Hepatocyte (in vitro differentiated cells): ENCODE results near the gene KRT77. TPM values are rescaled to one million over a fixed set of nuclear protein-coding genes. Genes with fewer than 3 reads are reported as not detected.

Experiments used
- DNase-seq: peaks from one replicate; pipeline ENCODE4 v3.0.0-alpha.2; 2016; ENCODE audit warnings: low spot score
- H2AFZ ChIP-seq: fragments of 200-600 bp; sonication (generic); 2 replicates; pipeline ENCODE4 v1.6.0; 2016; ENCODE audit warnings: antibody characterized with exemption, mild to moderate bottlenecking
- H3K27ac ChIP-seq: fragments of 200-600 bp; sonication (generic); 2 replicates; pipeline ENCODE4 v1.5.1; 2016; ENCODE audit warnings: mild to moderate bottlenecking
- H3K27me3 ChIP-seq: fragments of 200-600 bp; sonication (generic); 2 replicates; pipeline ENCODE4 v1.6.1; 2016
- H3K36me3 ChIP-seq: fragments of 200-600 bp; sonication (generic); replicated peaks from 2 replicates; pipeline ENCODE4 v1.5.1; 2016; ENCODE audit warnings: low read depth; ENCODE audit not compliant: insufficient read depth
- H3K4me1 ChIP-seq: fragments of 200-600 bp; sonication (generic); 2 replicates; pipeline ENCODE4 v1.5.1; 2016; ENCODE audit warnings: mild to moderate bottlenecking, moderate library complexity; ENCODE audit not compliant: insufficient read depth
- H3K4me2 ChIP-seq: fragments of 200-600 bp; sonication (generic); 2 replicates; pipeline ENCODE4 v1.6.0; 2016
- H3K4me3 ChIP-seq: fragments of 200-600 bp; sonication (generic); 2 replicates; pipeline ENCODE4 v1.5.1; 2016; ENCODE audit warnings: mild to moderate bottlenecking
- H3K79me2 ChIP-seq: fragments of 200-600 bp; sonication (generic); 2 replicates; pipeline ENCODE4 v1.6.0; 2017; ENCODE audit warnings: mild to moderate bottlenecking
- H3K9me2 ChIP-seq: fragments of 200-600 bp; sonication (generic); replicated peaks from 2 replicates; pipeline ENCODE4 v1.6.0; 2017; ENCODE audit warnings: mild to moderate bottlenecking; ENCODE audit not compliant: insufficient read depth
- H3K9me3 ChIP-seq: fragments of 200-600 bp; sonication (generic); 2 replicates; pipeline ENCODE4 v1.5.1; 2016; ENCODE audit warnings: low read depth, mild to moderate bottlenecking
- H4K20me1 ChIP-seq: fragments of 200-600 bp; sonication (generic); 2 replicates; pipeline ENCODE4 v1.6.0; 2016; ENCODE audit warnings: mild to moderate bottlenecking; ENCODE audit not compliant: insufficient read depth, poor library complexity, severe bottlenecking
- CTCF ChIP-seq: fragments of 200-600 bp; sonication (generic); IDR thresholded peaks from 2 replicates; pipeline ENCODE4 v1.5.1; 2016; ENCODE audit warnings: antibody characterized with exemption, mild to moderate bottlenecking; ENCODE audit not compliant: poor library complexity
- EZH2 ChIP-seq: fragments of 200-600 bp; sonication (generic); IDR thresholded peaks from 2 replicates; pipeline ENCODE4 v1.6.1; 2016; ENCODE audit warnings: antibody characterized with exemption, mild to moderate bottlenecking, borderline replicate concordance
- EZH2phosphoT487 ChIP-seq: fragments of 200-600 bp; sonication (generic); IDR thresholded peaks from one replicate; pipeline ENCODE4 v1.6.1; 2018; ENCODE audit warnings: antibody characterized with exemption, mild to moderate bottlenecking, low read depth, moderate library complexity; ENCODE audit not compliant: unreplicated experiment, severe bottlenecking
- WGBS: methylation state at CpG from one replicate; pipeline ENCODE4 v1.1.6; 2016; ENCODE audit warnings: low lambda C conversion rate; ENCODE audit errors: missing lambda C conversion rate; 5-methylcytosine and 5-hydroxymethylcytosine counted together
- polyA plus RNA-seq: library from polyadenylated mRNA; unstranded; fragments of >200 nt; fragmentation: Nextera tagmentation; extraction: Ambion mirVana; gene quantifications from 2 replicates; pipeline ENCODE4 v1.2.1, GENCODE V29; 2016
- total RNA-seq: library from RNA; depleted of rRNA; stranded (reverse); fragments of >200 nt; gene quantifications from 2 replicates; pipeline ENCODE4 v1.2.3, GENCODE V29; 2014

KRT77 gene
- total and polyA plus RNA-seq, 2 experiments from 2014 or later, result not detected

DNA sequence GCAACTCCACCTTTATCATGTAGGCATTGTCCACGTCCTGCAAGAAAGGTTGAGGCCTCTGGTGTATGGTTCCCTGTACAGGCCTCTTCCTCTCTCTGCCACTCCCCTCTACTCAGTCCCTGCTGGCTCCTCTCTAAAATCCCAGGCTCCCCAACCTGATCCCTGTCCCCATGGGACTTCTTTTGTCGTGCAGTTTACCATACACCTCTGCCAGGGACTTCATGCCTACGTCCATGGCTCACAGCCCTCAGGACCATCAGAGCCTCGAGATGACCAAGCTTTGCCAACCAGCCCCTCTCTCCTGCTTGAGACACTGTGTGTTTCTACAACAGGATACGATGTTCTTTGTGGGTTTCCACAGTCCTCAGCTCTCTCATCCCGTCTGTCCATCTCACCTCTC, 54.3 kb downstream of the KRT77 start:
- no peaks in the 10 kb centered on the region for H4K20me1 ChIP-seq
- 83% methylated on average over 6 of the region's 6 CpGs for WGBS

GRCh38 chr12:52648012-52648550, 55.2 kb downstream of the KRT77 start:
- DNase-seq, result no peak
- Histone ChIP-seq H3K4me2 (no peak overlapping the region), H3K36me3 (no peaks in the 10 kb centered on the region), H3K4me3 (no peak overlapping the region), H3K4me1 (peaks cover 4% of the 10 kb centered on the region), H3K9me2 (no peaks in the 10 kb centered on the region), H2AFZ (no peak overlapping the region), H3K27me3 (peaks cover 4% of the 10 kb centered on the region), H4K20me1 (no peaks in the 10 kb centered on the region), H3K9me3 (no peaks in the 10 kb centered on the region), H3K27ac (no peak overlapping the region), H3K79me2 (no peaks in the 10 kb centered on the region)
- TF ChIP-seq CTCF (no peak), EZH2phosphoT487 (no peak), EZH2 (no peak)
- 88% methylated on average over 8 of the region's 8 CpGs for WGBS

More for the DNA sequence above, 54.3 kb downstream of the KRT77 start:
- Histone ChIP-seq H2AFZ (no peak overlapping the region), H3K27me3 (peaks cover 4% of the 10 kb centered on the region), H3K4me2 (no peak overlapping the region), H3K4me1 (peaks cover 4% of the 10 kb centered on the region), H3K27ac (no peak overlapping the region), H3K79me2 (no peaks in the 10 kb centered on the region), H3K36me3 (no peaks in the 10 kb centered on the region), H3K4me3 (no peak overlapping the region), H3K9me3 (no peaks in the 10 kb centered on the region), H3K9me2 (no peaks in the 10 kb centered on the region)
- DNase-seq, result no peak
- no peak for TF ChIP-seq EZH2phosphoT487
- no peak for TF ChIP-seq EZH2
- TF ChIP-seq CTCF, result no peak

DNA sequence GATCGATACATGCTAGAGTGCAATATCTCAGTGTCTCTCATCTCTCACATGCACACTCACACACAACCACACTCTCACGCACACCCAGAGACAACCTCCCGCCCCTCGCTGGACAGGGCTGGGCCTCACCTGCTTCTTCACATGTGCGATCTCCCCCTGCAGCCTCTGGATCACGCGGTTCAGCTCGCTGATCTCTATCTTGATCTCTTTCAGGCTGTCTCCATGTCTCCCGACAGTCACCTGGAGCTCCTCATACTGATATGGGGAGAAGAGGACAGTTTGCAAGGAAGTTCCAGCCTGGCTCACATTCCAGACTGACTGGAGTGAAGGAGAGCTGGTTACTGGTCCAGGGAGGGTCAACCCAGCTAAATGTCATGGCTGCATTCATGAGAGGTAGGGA, 55.7 kb downstream of the KRT77 start:
- no peak overlapping the region for H3K4me3 ChIP-seq
- H4K20me1 ChIP-seq, result no peaks in the 10 kb centered on the region
- no peak for DNase-seq
- no peak overlapping the region for H2AFZ ChIP-seq
- TF ChIP-seq EZH2phosphoT487 (no peak), EZH2 (no peak), CTCF (no peak)
- no peak overlapping the region for H3K4me2 ChIP-seq
- WGBS, result 89% methylated on average over 9 of the region's 9 CpGs
- H3K4me1 ChIP-seq, result peaks cover 4% of the 10 kb centered on the region
- H3K27ac ChIP-seq, result no peak overlapping the region
- H3K9me3 ChIP-seq, result no peaks in the 10 kb centered on the region
- H3K36me3 ChIP-seq, result no peaks in the 10 kb centered on the region
- peaks cover 4% of the 10 kb centered on the region for H3K27me3 ChIP-seq
- H3K9me2 ChIP-seq, result no peaks in the 10 kb centered on the region
- no peaks in the 10 kb centered on the region for H3K79me2 ChIP-seq
